Cardiac muscle cell (in vitro differentiated cells and primary cell): Measurements from ENCODE around the gene KIAA1671. TPM values are rescaled to one million over a fixed set of nuclear protein-coding genes. Genes with fewer than 3 reads are reported as not detected.

Source experiments
- DNase-seq, 2 donors: peaks; one replicate each; pipeline versions ENCODE4 v3.0.0 to v3.0.0-alpha.2; 2010 to 2017; ENCODE audit warnings: low read depth in 1 of 2, low spot score in 1 of 2
- H3K27ac ChIP-seq: fragments of 200-600 bp; sonication (generic); 2 replicates; pipeline ENCODE4 v1.5.1; 2016
- H3K27me3 ChIP-seq: fragments of 200-600 bp; sonication (generic); 2 replicates; pipeline ENCODE4 v1.6.0; 2016; ENCODE audit warnings: control low read depth
- H3K36me3 ChIP-seq: fragments of 200-600 bp; sonication (generic); 2 replicates; pipeline ENCODE4 v1.5.1; 2016; ENCODE audit warnings: control low read depth
- H3K4me1 ChIP-seq: fragments of 200-600 bp; sonication (generic); 2 replicates; pipeline ENCODE4 v1.8.1; 2017; ENCODE audit warnings: low read depth, mild to moderate bottlenecking, mixed run types
- H3K4me3 ChIP-seq: fragments of 200-600 bp; sonication (generic); 2 replicates; pipeline ENCODE4 v1.5.1; 2016; ENCODE audit warnings: mild to moderate bottlenecking
- H3K9me3 ChIP-seq: fragments of 200-600 bp; sonication (generic); 2 replicates; pipeline ENCODE4 v1.5.1; 2017; ENCODE audit warnings: low read depth, mild to moderate bottlenecking, control low read depth
- CTCF ChIP-seq: IDR thresholded peaks from 2 replicates; pipeline ENCODE4 v1.5.1; 2012; ENCODE audit warnings: low read depth, mild to moderate bottlenecking, low read length
- polyA plus RNA-seq: library from polyadenylated mRNA; unstranded; fragments of >200 nt; fragmentation: Nextera tagmentation; extraction: Ambion mirVana; gene quantifications from 2 replicates; pipeline ENCODE4 v1.2.1, GENCODE V29; 2016
- total RNA-seq: library from RNA; depleted of rRNA; stranded (reverse); fragments of >200 nt; gene quantifications from 2 replicates; pipeline ENCODE4 v1.2.3, GENCODE V29; 2016

KIAA1671 gene
- total and polyA plus RNA-seq, 2 experiments from 2014 or later: 10.9 to 37.3 TPM

- no peak for DNase-seq
- no peak overlapping the region for H3K4me3 ChIP-seq
- TF ChIP-seq CTCF: no peak
Observed at GRCh38 chr22:25136953-25137576, 184.5 kb downstream of the KIAA1671 start.

GRCh38 chr22:25137577-25138525, 185.3 kb downstream of the KIAA1671 start:
- Histone ChIP-seq H3K4me1 (no peaks in the 10 kb centered on the region), H3K9me3 (no peaks in the 10 kb centered on the region), H3K27ac (no peak overlapping the region), H3K4me3 (no peak overlapping the region), H3K36me3 (no peaks in the 10 kb centered on the region), H3K27me3 (no peaks in the 10 kb centered on the region)
- no peak for DNase-seq
- no peak for TF ChIP-seq CTCF

More at GRCh38 chr22:25136953-25137576, 184.5 kb downstream of the KIAA1671 start:
- no peaks in the 10 kb centered on the region for H3K36me3 ChIP-seq
- H3K4me1 ChIP-seq: no peaks in the 10 kb centered on the region
- H3K27me3 ChIP-seq: no peaks in the 10 kb centered on the region
- H3K9me3 ChIP-seq: no peaks in the 10 kb centered on the region
- no peak overlapping the region for H3K27ac ChIP-seq

- Histone ChIP-seq H3K27ac (no peak overlapping the region), H3K4me3 (no peak overlapping the region), H3K4me1 (no peaks in the 10 kb centered on the region), H3K36me3 (no peaks in the 10 kb centered on the region), H3K9me3 (no peaks in the 10 kb centered on the region), H3K27me3 (no peaks in the 10 kb centered on the region)
- no peak for TF ChIP-seq CTCF
- peak in 1 of 2 donors; percentile 39 for DNase-seq
Observed at GRCh38 chr22:25139062-25139461, 186.5 kb downstream of the KIAA1671 start.

GRCh38 chr22:25142102-25142501, 189.6 kb downstream of the KIAA1671 start:
- Histone ChIP-seq H3K27me3 (no peaks in the 10 kb centered on the region), H3K9me3 (no peaks in the 10 kb centered on the region), H3K27ac (no peak overlapping the region), H3K4me3 (no peak overlapping the region), H3K36me3 (no peaks in the 10 kb centered on the region), H3K4me1 (no peaks in the 10 kb centered on the region)
- no peak for TF ChIP-seq CTCF
- DNase-seq: no peak

- Histone ChIP-seq H3K4me1 (no peaks in the 10 kb centered on the region), H3K36me3 (no peaks in the 10 kb centered on the region), H3K27ac (no peak overlapping the region), H3K9me3 (no peaks in the 10 kb centered on the region), H3K4me3 (no peak overlapping the region), H3K27me3 (no peaks in the 10 kb centered on the region)
- no peak for DNase-seq
- TF ChIP-seq CTCF: no peak
Observed at GRCh38 chr22:25143156-25144076, 190.9 kb downstream of the KIAA1671 start.
